Breast epithelium (tissue), 4 donors: ENCODE data around the gene ATG16L1. TPM values are rescaled to one million over a fixed set of nuclear protein-coding genes. Genes with fewer than 3 reads are reported as not detected.
A peak's percentile ranks its signal among the peaks of the same experiment; 100 is the strongest.

Source experiments
- DNase-seq, 2 donors: peaks; one replicate each; pipeline ENCODE4 v3.0.0-alpha.2; 2019; ENCODE audit warnings: low spot score in 2 of 2
- H3K27ac ChIP-seq, 2 donors: fragments of 200-600 bp; sonication (generic) in 1 of 2; one replicate each; pipeline ENCODE4 v1.5.1; 2016 to 2019; ENCODE audit warnings: mild to moderate bottlenecking in 1 of 2
- H3K27me3 ChIP-seq, 2 donors: fragments of 200-600 bp; sonication (generic) in 1 of 2; one replicate each; pipeline versions ENCODE4 v1.5.1 to v1.6.0; 2017 to 2019; ENCODE audit warnings: control low read depth in 1 of 2, mild to moderate bottlenecking in 1 of 2
- H3K36me3 ChIP-seq: fragments of 200-600 bp; one replicate; pipeline ENCODE4 v1.5.1; 2019
- H3K4me1 ChIP-seq, 2 donors: fragments of 200-600 bp; sonication (generic); one replicate each; pipeline ENCODE4 v1.5.1; 2016 to 2019; ENCODE audit warnings: control low read depth in 1 of 2
- H3K4me3 ChIP-seq, 3 donors: fragments of 200-600 bp; sonication (generic); 1 replicate in 2 of 3; 2 replicates in 1 of 3; pipeline ENCODE4 v1.5.1; 2016 to 2019; ENCODE audit warnings: mild to moderate bottlenecking in 3 of 3, moderate library complexity in 2 of 3
- H3K9me3 ChIP-seq, 2 donors: fragments of 200-600 bp; sonication (generic) in 1 of 2; one replicate each; pipeline ENCODE4 v1.5.1; 2016 to 2019; ENCODE audit warnings: control low read depth in 1 of 2
- POLR2A ChIP-seq: fragments of 450-650 bp; IDR thresholded peaks from one replicate; pipeline ENCODE4 v1.6.1; 2016; ENCODE audit warnings: antibody characterized with exemption, mild to moderate bottlenecking, moderate library complexity
- POLR2AphosphoS5 ChIP-seq, 3 donors: sonication (generic); formaldehyde crosslinking; IDR thresholded peaks; one replicate each; pipeline ENCODE4 v1.6.1; 2017; ENCODE audit warnings: antibody characterized with exemption in 3 of 3
- intact Hi-C: fragments of 100-400 bp; cut with DNase I; formaldehyde crosslinking; loops from one replicate; pipeline ENCODE4 v1.15.1; 2023; ENCODE audit warnings: low total_unique reads
- total RNA-seq, 3 donors: library from RNA; depleted of rRNA; stranded (reverse); fragments of >200 nt; gene quantifications; one replicate each; pipeline ENCODE4 v1.1.0, GENCODE V29; 2016
- TF ChIP-seq, protein P1 (sequence below), 3 donors: fragments of 450-650 bp; IDR thresholded peaks; one replicate each; pipeline ENCODE4 v1.5.1; 2016 to 2017; ENCODE audit warnings: antibody characterized with exemption in 3 of 3, mild to moderate bottlenecking in 3 of 3, moderate library complexity in 3 of 3

ATG16L1 gene
- total RNA-seq, 3 donors from 2014 or later, result 19.5 to 61.9 (median 46.0) TPM

DNA sequence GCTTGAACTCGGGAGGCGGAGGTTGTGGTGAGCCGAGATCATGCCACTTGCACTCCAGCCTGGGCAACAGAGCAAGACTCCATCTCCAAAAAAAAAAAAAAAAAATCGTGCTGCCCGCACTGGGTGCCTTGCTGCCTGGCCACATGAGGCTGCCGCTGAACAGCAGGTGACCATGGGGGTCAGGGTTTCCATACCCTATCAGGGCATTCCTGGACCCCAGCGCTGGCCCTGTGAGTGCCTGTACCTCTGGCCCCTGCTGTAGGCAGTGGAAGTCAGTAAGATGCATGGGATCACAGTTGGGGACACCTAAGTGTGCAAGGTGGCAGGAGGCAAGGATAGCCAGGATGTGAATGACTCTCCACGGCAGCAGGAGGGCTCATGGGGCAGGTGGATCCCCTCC, 75.0 kb downstream of the ATG16L1 start:
- Histone ChIP-seq H3K9me3 (no peaks in the 10 kb centered on the region), H3K27ac (no peak overlapping the region), H3K27me3 (no peaks in the 10 kb centered on the region), H3K4me3 (no peak overlapping the region), H3K36me3 (no peaks in the 10 kb centered on the region), H3K4me1 (no peaks in the 10 kb centered on the region)
- DNase-seq, result no peak
- intact Hi-C loops, result no loop called here
- TF ChIP-seq, protein P1, sequence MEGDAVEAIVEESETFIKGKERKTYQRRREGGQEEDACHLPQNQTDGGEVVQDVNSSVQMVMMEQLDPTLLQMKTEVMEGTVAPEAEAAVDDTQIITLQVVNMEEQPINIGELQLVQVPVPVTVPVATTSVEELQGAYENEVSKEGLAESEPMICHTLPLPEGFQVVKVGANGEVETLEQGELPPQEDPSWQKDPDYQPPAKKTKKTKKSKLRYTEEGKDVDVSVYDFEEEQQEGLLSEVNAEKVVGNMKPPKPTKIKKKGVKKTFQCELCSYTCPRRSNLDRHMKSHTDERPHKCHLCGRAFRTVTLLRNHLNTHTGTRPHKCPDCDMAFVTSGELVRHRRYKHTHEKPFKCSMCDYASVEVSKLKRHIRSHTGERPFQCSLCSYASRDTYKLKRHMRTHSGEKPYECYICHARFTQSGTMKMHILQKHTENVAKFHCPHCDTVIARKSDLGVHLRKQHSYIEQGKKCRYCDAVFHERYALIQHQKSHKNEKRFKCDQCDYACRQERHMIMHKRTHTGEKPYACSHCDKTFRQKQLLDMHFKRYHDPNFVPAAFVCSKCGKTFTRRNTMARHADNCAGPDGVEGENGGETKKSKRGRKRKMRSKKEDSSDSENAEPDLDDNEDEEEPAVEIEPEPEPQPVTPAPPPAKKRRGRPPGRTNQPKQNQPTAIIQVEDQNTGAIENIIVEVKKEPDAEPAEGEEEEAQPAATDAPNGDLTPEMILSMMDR (IDR thresholded peaks at IDR 0.05), result no peak
- TF ChIP-seq POLR2A (no peak), POLR2AphosphoS5 (IDR thresholded peaks at IDR 0.05) (no peak)

- no peak overlapping the region for H3K27ac ChIP-seq
- H3K4me1 ChIP-seq, result no peaks in the 10 kb centered on the region
- no peaks in the 10 kb centered on the region for H3K27me3 ChIP-seq
- intact Hi-C loops, result no loop called here
- DNase-seq, result no peak
- no peaks in the 10 kb centered on the region for H3K9me3 ChIP-seq
- TF ChIP-seq, protein P1 (IDR thresholded peaks at IDR 0.05), result no peak
- TF ChIP-seq POLR2A (no peak), POLR2AphosphoS5 (IDR thresholded peaks at IDR 0.05) (no peak)
- no peaks in the 10 kb centered on the region for H3K36me3 ChIP-seq
- H3K4me3 ChIP-seq, result no peak overlapping the region
These were observed 77.4 kb downstream of the ATG16L1 start for GRCh38 chr2:233328922-233329321.

DNA sequence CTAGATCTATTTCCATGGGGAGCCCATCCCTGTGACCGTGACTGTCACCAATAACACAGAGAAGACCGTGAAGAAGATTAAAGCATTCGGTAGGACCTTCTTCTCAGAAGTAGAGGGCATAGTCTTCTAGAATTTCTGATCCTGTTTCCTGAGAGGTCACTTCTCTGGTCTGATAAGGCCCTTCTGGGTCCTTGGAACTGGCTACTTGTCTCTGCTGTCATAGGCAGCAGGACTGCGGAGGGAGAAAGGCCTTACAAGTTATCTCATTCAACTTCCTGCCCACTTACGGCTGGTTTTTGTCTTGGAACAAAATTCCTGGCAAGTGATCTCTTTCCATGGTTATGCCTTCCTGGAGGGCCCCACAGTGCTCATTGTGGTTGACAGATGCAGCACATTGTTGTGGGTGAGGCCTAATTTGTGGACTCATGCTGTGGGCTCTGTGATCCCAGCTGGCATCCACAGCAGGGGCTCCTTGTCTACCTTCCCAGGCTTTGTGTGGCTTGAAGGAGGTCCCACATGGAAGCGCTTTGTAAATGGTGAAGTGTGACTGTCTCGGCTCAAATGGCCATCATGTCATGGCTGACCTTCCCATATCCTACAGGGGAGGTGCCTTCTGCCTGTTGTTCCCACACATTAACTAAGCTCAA, 78.1 kb downstream of the ATG16L1 start:
- Histone ChIP-seq H3K9me3 (no peaks in the 10 kb centered on the region), H3K27ac (no peak overlapping the region)

DNA sequence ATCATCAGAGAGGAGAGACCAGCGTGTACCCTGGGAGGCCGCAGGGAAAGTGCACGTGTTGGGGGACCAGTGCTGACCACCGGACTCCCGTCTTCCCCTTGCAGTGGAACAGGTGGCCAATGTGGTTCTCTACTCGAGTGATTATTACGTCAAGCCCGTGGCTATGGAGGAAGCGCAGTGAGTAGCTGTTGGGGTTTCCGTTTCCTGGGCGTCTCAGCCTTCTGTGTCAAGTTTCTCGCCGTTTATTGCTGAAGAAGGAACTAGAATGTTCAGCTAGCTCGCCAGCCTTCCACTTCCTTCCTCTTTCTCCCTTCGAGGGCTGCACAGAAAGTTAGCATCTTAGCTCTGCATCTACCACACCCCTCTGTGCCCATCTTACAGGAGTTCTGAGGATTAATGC, 80.1 kb downstream of the ATG16L1 start:
- H3K27ac ChIP-seq, result peak overlapping the region; percentile 3 to 38
- peak in 1 of 2 donors; percentile 43 for DNase-seq
- H3K36me3 ChIP-seq, result no peaks in the 10 kb centered on the region
- no peaks in the 10 kb centered on the region for H3K9me3 ChIP-seq
- H3K4me1 ChIP-seq, result no peaks in the 10 kb centered on the region
- H3K27me3 ChIP-seq, result no peaks in the 10 kb centered on the region
- intact Hi-C loops, result no loop called here
- H3K4me3 ChIP-seq, result no peak overlapping the region
- TF ChIP-seq POLR2AphosphoS5 (IDR thresholded peaks at IDR 0.05), result peak in 2 of 3 donors; percentile 26 to 32
- TF ChIP-seq, protein P1 (IDR thresholded peaks at IDR 0.05), result no peak
- no peak for TF ChIP-seq POLR2A

More for the DNA sequence above, 78.1 kb downstream of the ATG16L1 start:
- Histone ChIP-seq H3K4me1 (no peaks in the 10 kb centered on the region), H3K4me3 (no peak overlapping the region), H3K36me3 (no peaks in the 10 kb centered on the region), H3K27me3 (no peaks in the 10 kb centered on the region)
- intact Hi-C loops, result no loop called here
- TF ChIP-seq, protein P1 (IDR thresholded peaks at IDR 0.05), result no peak
- TF ChIP-seq POLR2AphosphoS5 (IDR thresholded peaks at IDR 0.05) (no peak), POLR2A (no peak)
- no peak for DNase-seq

DNA sequence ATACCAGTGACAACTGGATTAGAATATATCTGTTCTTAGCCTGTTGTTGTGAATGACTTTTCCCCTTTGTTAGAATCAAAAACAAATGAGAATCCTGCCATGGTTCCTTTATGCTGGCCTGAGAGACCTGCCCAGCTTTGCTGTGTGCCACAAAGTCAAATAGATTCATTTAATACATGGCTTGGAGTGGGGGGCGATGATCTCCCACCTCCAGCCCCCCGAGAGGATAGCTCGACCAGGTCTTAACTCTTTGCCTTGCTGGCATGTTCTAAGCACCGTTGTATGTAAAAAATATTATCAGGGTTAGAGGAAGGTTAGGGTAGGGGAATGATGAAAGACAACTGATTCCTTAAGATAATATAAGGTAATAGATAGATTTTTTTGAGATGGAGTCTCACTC, 80.7 kb downstream of the ATG16L1 start:
- TF ChIP-seq POLR2AphosphoS5 (IDR thresholded peaks at IDR 0.05), result no peak
- no peak for TF ChIP-seq POLR2A
- TF ChIP-seq, protein P1 (IDR thresholded peaks at IDR 0.05), result no peak
- intact Hi-C loops, result no loop called here
- no peak overlapping the region for H3K4me3 ChIP-seq
- peak overlapping the region; percentile 2 to 32 for H3K27ac ChIP-seq
- H3K4me1 ChIP-seq, result no peaks in the 10 kb centered on the region
- H3K27me3 ChIP-seq, result no peaks in the 10 kb centered on the region
- H3K9me3 ChIP-seq, result no peaks in the 10 kb centered on the region
- no peaks in the 10 kb centered on the region for H3K36me3 ChIP-seq
- DNase-seq, result no peak
